ENCODE measurements around the gene F3.
A peak's percentile ranks its signal among the peaks of the same experiment; 100 is the strongest.

Gene F3

GRCh38 chr1:94539496-94539895, 2.1 kb downstream of the F3 start:
- H3K27ac ChIP-seq (replicated peaks): no peak overlapping the region
- H3K27me3 ChIP-seq (ENCODE audit: insufficient read depth, poor library complexity, severe bottlenecking): no peaks in the 10 kb centered on the region
- H3K4me3 ChIP-seq (replicated peaks; ENCODE audit: insufficient read depth, low read length): peak overlapping the region; percentile 85; the same call in 1 of the 2 replicates
- DNase-seq (ENCODE audit: low read depth in 1 of 2, low spot score in 1 of 2): no peak
- TF ChIP-seq REST (IDR thresholded peaks at IDR 0.05; ENCODE audit: insufficient replicate concordance, low read depth) (no peak), POLR2AphosphoS5 (IDR thresholded peaks at IDR 0.05; ENCODE audit: low read depth) (no peak), GABPA (IDR thresholded peaks at IDR 0.05; ENCODE audit: low read depth) (no peak), CTCF (IDR thresholded peaks at IDR 0.05; ENCODE audit: insufficient read depth, low read length) (no peak), SPI1 (IDR thresholded peaks at IDR 0.05; ENCODE audit: borderline replicate concordance, low read depth) (no peak)

GRCh38 chr1:94538243-94538827, 3.2 kb downstream of the F3 start:
- no peak overlapping the region for H3K27ac ChIP-seq (replicated peaks)
- TF ChIP-seq POLR2AphosphoS5 (IDR thresholded peaks at IDR 0.05; ENCODE audit: low read depth) (no peak), SPI1 (IDR thresholded peaks at IDR 0.05; ENCODE audit: borderline replicate concordance, low read depth) (no peak), REST (IDR thresholded peaks at IDR 0.05; ENCODE audit: insufficient replicate concordance, low read depth) (no peak), CTCF (IDR thresholded peaks at IDR 0.05; ENCODE audit: insufficient read depth, low read length) (no peak), GABPA (IDR thresholded peaks at IDR 0.05; ENCODE audit: low read depth) (no peak)
- no peak for DNase-seq (ENCODE audit: low read depth in 1 of 2, low spot score in 1 of 2)
- H3K4me3 ChIP-seq (replicated peaks; ENCODE audit: insufficient read depth, low read length): no peak overlapping the region
- no peaks in the 10 kb centered on the region for H3K27me3 ChIP-seq (ENCODE audit: insufficient read depth, poor library complexity, severe bottlenecking)

GRCh38 chr1:94537254-94537653, 4.3 kb downstream of the F3 start:
- H3K27ac ChIP-seq (replicated peaks): no peak overlapping the region
- DNase-seq (ENCODE audit: low read depth in 1 of 2, low spot score in 1 of 2): no peak
- H3K27me3 ChIP-seq (ENCODE audit: insufficient read depth, poor library complexity, severe bottlenecking): no peaks in the 10 kb centered on the region
- H3K4me3 ChIP-seq (replicated peaks; ENCODE audit: insufficient read depth, low read length): no peak overlapping the region
- TF ChIP-seq GABPA (IDR thresholded peaks at IDR 0.05; ENCODE audit: low read depth): no peak
- TF ChIP-seq SPI1 (IDR thresholded peaks at IDR 0.05; ENCODE audit: borderline replicate concordance, low read depth): no peak
- no peak for TF ChIP-seq CTCF (IDR thresholded peaks at IDR 0.05; ENCODE audit: insufficient read depth, low read length)
- TF ChIP-seq POLR2AphosphoS5 (IDR thresholded peaks at IDR 0.05; ENCODE audit: low read depth): no peak
- TF ChIP-seq REST (IDR thresholded peaks at IDR 0.05; ENCODE audit: insufficient replicate concordance, low read depth): no peak

Measured in HL-60 (cell line).